CD4-positive, alpha-beta T cell (primary cell): ENCODE results near the gene CSF1. TPM values are rescaled to one million over a fixed set of nuclear protein-coding genes. Genes with fewer than 3 reads are reported as not detected.

Source experiments
- ATAC-seq: fragments of 200-7000 bp; cut with Tn5 transposase; one replicate; pipeline ENCODE4 v1.10.0; 2022; ENCODE audit warnings: mild to moderate bottlenecking; ENCODE audit not compliant: poor library complexity
- CTCF ChIA-PET: fragments of 350-600 bp; sonication (Branson Sonifier 250); formaldehyde crosslinking; loops from one replicate; lab custom pipeline; 2021; ENCODE audit warnings: antibody characterized with exemption, inconsistent platforms; lab: Charles Lee
- POLR2A ChIA-PET: fragments of 350-600 bp; sonication (Branson Sonifier 250); formaldehyde crosslinking; loops from one replicate; lab custom pipeline; 2021; ENCODE audit warnings: antibody characterized with exemption, inconsistent platforms; lab: Charles Lee
- DNase-seq, 14 experiments: peaks; one replicate each; pipeline ENCODE4 v3.0.0-alpha.2; 2013 to 2020; ENCODE audit warnings: mixed read lengths in 2 of 14
- H3K27ac ChIP-seq, 2 donors: one replicate each; pipeline versions ENCODE4 v1.5.1 to v1.7.0; 2013; ENCODE audit warnings: low read length in 2 of 2, low read depth in 1 of 2, mild to moderate bottlenecking in 1 of 2
- H3K27me3 ChIP-seq, 2 experiments: 1 replicate in 1 of 2; 2 replicates in 1 of 2; pipeline versions ENCODE4 v1.6.1 to v1.7.0; 2013; ENCODE audit warnings: low read length in 2 of 2, control low read depth in 1 of 2, mild to moderate bottlenecking in 1 of 2, moderate library complexity in 1 of 2; ENCODE audit not compliant: insufficient read depth in 2 of 2, control insufficient read depth in 1 of 2
- H3K36me3 ChIP-seq: one replicate; pipeline ENCODE4 v1.6.1; 2013; ENCODE audit warnings: low read length, control low read depth; ENCODE audit not compliant: insufficient read depth
- H3K4me1 ChIP-seq: one replicate; pipeline ENCODE4 v1.6.1; 2013; ENCODE audit warnings: low read length, control low read depth; ENCODE audit not compliant: insufficient read depth
- H3K4me3 ChIP-seq: one replicate; pipeline ENCODE4 v1.5.1; 2013; ENCODE audit warnings: mild to moderate bottlenecking, low read length, moderate library complexity
- H3K9me3 ChIP-seq, 2 experiments: 1 replicate in 1 of 2; 2 replicates in 1 of 2; pipeline versions ENCODE4 v1.6.1 to v1.7.0; 2013; ENCODE audit warnings: low read length in 2 of 2, mild to moderate bottlenecking in 2 of 2, control low read depth in 1 of 2, moderate library complexity in 1 of 2; ENCODE audit not compliant: control insufficient read depth in 1 of 2, insufficient read depth in 1 of 2
- H3K27ac Mint-ChIP-seq: one replicate; pipeline ENCODE4 v1.8.0; 2020; ENCODE audit warnings: mixed read lengths
- H3K27me3 Mint-ChIP-seq: one replicate; pipeline ENCODE4 v1.8.0; 2021; ENCODE audit warnings: mixed read lengths
- H3K36me3 Mint-ChIP-seq: one replicate; pipeline ENCODE4 v1.8.0; 2021; ENCODE audit warnings: low read depth, mixed read lengths
- H3K4me1 Mint-ChIP-seq: one replicate; pipeline ENCODE4 v1.8.0; 2021; ENCODE audit warnings: low read depth, mixed read lengths
- H3K4me3 Mint-ChIP-seq: one replicate; pipeline ENCODE4 v1.8.0; 2020; ENCODE audit warnings: mild to moderate bottlenecking, mixed read lengths
- H3K9me3 Mint-ChIP-seq: one replicate; pipeline ENCODE4 v1.8.0; 2020; ENCODE audit warnings: mixed read lengths
- intact Hi-C, 2 experiments: fragments of 100-400 bp; cut with DNase I in 1 of 2; cut with micrococcal nuclease in 1 of 2; formaldehyde crosslinking; loops; one replicate each; pipeline versions ENCODE4 v1.15.1 to v1.9.0; 2023 to 2025; cut with DNase I, micrococcal nuclease
- total RNA-seq, 174 experiments: library from RNA in 2 of 174; stranded (reverse) in 2 of 174; gene quantifications; one replicate each; pipeline ENCODE4 v1.2.3 and lab custom pipeline; 2021 to 2026
- TF ChIP-seq, protein P1 (sequence below): fragments of 200-600 bp; IDR thresholded peaks from one replicate; pipeline ENCODE4 v1.8.0; 2022; ENCODE audit warnings: antibody characterized with exemption, mild to moderate bottlenecking

CSF1 gene
- total RNA-seq, 2 experiments from 2014 or later, result 6.5 to 6.7 TPM

DNA sequence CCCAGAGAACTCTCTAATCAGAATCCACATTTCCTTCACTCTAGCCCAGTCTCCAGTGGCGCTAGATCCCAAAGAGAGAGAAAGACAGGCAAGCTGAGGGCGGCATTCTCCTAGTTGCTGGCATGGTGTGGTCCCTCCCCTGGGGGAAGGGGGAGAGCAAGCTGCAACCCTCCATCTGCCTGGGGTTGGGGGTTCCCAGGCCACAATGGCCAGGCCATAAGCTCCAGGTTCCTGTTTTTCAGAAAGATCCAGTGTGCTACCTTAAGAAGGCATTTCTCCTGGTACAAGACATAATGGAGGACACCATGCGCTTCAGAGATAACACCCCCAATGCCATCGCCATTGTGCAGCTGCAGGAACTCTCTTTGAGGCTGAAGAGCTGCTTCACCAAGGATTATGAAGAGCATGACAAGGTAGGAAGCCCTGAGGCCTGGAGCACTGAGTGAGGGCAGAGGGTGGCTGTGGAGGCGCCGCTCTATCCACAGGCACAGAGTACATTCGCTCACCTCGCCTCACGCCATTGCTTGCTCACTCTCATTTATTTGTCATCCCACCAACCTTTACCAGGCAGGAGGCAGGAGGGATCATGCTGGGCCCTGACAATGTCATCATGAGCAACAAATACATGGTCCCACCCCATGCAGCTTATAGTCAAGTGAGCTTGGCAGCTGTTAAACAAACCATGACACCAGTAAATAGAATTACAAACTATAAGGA, 6.6 kb downstream of the CSF1 start:
- Mint-ChIP-seq H3K27me3 (peaks cover 4% of the 10 kb centered on the region), H3K27ac (no peak overlapping the region), H3K4me1 (peaks cover 14% of the 10 kb centered on the region), H3K4me3 (no peak overlapping the region), H3K36me3 (peaks cover 34% of the 10 kb centered on the region), H3K9me3 (no peaks in the 10 kb centered on the region)
- Histone ChIP-seq H3K4me3 (no peak overlapping the region), H3K27me3 (no peaks in the 10 kb centered on the region), H3K9me3 (no peaks in the 10 kb centered on the region), H3K27ac (no peak overlapping the region), H3K4me1 (peaks cover 33% of the 10 kb centered on the region), H3K36me3 (peaks cover 68% of the 10 kb centered on the region)
- intact Hi-C loops, result no loop called here
- TF ChIP-seq, protein P1, sequence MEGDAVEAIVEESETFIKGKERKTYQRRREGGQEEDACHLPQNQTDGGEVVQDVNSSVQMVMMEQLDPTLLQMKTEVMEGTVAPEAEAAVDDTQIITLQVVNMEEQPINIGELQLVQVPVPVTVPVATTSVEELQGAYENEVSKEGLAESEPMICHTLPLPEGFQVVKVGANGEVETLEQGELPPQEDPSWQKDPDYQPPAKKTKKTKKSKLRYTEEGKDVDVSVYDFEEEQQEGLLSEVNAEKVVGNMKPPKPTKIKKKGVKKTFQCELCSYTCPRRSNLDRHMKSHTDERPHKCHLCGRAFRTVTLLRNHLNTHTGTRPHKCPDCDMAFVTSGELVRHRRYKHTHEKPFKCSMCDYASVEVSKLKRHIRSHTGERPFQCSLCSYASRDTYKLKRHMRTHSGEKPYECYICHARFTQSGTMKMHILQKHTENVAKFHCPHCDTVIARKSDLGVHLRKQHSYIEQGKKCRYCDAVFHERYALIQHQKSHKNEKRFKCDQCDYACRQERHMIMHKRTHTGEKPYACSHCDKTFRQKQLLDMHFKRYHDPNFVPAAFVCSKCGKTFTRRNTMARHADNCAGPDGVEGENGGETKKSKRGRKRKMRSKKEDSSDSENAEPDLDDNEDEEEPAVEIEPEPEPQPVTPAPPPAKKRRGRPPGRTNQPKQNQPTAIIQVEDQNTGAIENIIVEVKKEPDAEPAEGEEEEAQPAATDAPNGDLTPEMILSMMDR, result no peak
- ChIA-PET POLR2A (interaction anchor here (1.6 kb wide), 1 partner anchor 11 kb away, joined by 3 read pairs; no protein-coding TSS in a partner anchor), CTCF (interaction anchor here (0.6 kb wide), 1 partner anchor 137 kb away, joined by 3 read pairs; no protein-coding TSS in a partner anchor)
- no peak for ATAC-seq
- DNase-seq, result no peak

- CTCF ChIA-PET, result interaction anchor here (0.6 kb wide), 2 partner anchors 118 to 136 kb away, joined by 3 read pairs; no protein-coding TSS in a partner anchor
- TF ChIP-seq, protein P1, result no peak
These were observed 7.3 kb downstream of the CSF1 start for GRCh38 chr1:109917768-109918606.

DNA sequence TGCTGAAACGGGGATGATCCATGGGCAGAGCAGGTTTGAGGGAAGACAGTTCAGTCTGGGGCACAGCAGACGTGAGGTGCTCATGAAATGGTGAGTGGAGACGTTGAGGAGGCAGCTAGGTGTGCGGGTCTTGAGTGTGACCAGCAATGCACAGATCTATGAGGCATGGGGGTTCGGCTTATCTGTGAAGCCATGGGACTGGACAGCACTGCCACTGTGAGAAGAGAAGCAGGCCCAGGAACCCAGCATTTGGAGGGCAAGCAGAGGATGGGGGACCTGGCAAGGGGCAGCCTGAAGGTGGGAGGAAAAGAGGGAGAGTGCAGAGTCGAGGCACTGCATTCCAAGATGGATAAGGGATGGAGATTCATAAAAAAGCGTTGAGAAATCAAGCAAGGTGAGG, 8.0 kb downstream of the CSF1 start:
- no peak overlapping the region for H3K4me3 ChIP-seq
- DNase-seq (no peak), ATAC-seq (no peak)
- TF ChIP-seq, protein P1, result no peak
- H3K27ac Mint-ChIP-seq, result no peak overlapping the region
- intact Hi-C loops, result no loop called here
- CTCF ChIA-PET, result interaction anchor here (0.6 kb wide), 1 partner anchor 118 kb away, joined by 3 read pairs; no protein-coding TSS in a partner anchor
- H3K27me3 ChIP-seq, result no peaks in the 10 kb centered on the region
- H3K36me3 ChIP-seq, result peaks cover 83% of the 10 kb centered on the region
- no peaks in the 10 kb centered on the region for H3K27me3 Mint-ChIP-seq
- H3K9me3 ChIP-seq, result peaks cover 0 to 8% of the 10 kb centered on the region in 2 experiments
- H3K4me1 ChIP-seq, result peaks cover 18% of the 10 kb centered on the region
- no peak overlapping the region for H3K27ac ChIP-seq
- peaks cover 46% of the 10 kb centered on the region for H3K36me3 Mint-ChIP-seq
- POLR2A ChIA-PET, result no interaction called here
- H3K9me3 Mint-ChIP-seq, result no peaks in the 10 kb centered on the region
- H3K4me3 Mint-ChIP-seq, result no peak overlapping the region
- peaks cover 4% of the 10 kb centered on the region for H3K4me1 Mint-ChIP-seq

More at GRCh38 chr1:109917768-109918606, 7.3 kb downstream of the CSF1 start:
- no peak overlapping the region for H3K27ac Mint-ChIP-seq
- H3K4me3 ChIP-seq, result no peak overlapping the region
- no peaks in the 10 kb centered on the region for H3K27me3 ChIP-seq
- H3K4me1 Mint-ChIP-seq, result peaks cover 9% of the 10 kb centered on the region
- no peak overlapping the region for H3K4me3 Mint-ChIP-seq
- POLR2A ChIA-PET, result interaction anchor here (1.6 kb wide), 1 partner anchor 11 kb away, joined by 3 read pairs; no protein-coding TSS in a partner anchor
- intact Hi-C loops, result no loop called here
- peaks cover under 1% of the 10 kb centered on the region for H3K27me3 Mint-ChIP-seq
- peaks cover 25% of the 10 kb centered on the region for H3K4me1 ChIP-seq
- H3K36me3 Mint-ChIP-seq, result peaks cover 42% of the 10 kb centered on the region
- peaks cover 76% of the 10 kb centered on the region for H3K36me3 ChIP-seq
- no peak overlapping the region for H3K27ac ChIP-seq
- ATAC-seq (no peak), DNase-seq (no peak)
- no peaks in the 10 kb centered on the region for H3K9me3 Mint-ChIP-seq
- H3K9me3 ChIP-seq, result peaks cover 0 to under 1% of the 10 kb centered on the region in 2 experiments
